ENCODE measurements around the gene ZNF444. TPM values are rescaled to one million over a fixed set of nuclear protein-coding genes. Genes with fewer than 3 reads are reported as not detected.

The ZNF444 gene
- total RNA-seq, 1 experiment from 2014 or later: 31.7 TPM

DNA sequence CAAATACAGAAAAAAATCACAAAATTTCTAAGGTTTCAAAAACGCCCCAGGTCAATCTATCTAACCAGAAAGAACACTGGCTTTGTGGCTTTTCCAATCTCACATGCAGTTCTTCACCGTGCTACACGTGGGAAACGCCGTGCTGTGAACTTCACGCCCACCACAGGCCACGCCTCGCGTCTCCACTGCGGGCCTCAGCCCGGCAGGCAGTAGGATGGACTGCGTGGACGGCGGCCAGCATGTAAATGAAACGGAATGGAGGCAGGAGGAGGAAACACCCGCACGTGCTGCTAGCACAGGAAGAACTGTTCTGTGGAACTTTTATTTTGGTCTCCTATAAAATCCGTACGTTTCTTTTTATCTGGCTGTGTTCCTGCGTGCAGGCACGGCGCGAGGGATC lies 43.8 kb upstream of the ZNF444 start (continued):
- TF ChIP-seq TCF7L2 (IDR thresholded peaks at IDR 0.05; ENCODE audit: borderline replicate concordance, extremely low read depth, insufficient read depth, insufficient read length) (no peak), SRF (IDR thresholded peaks at IDR 0.05; ENCODE audit: low read depth) (no peak), YY1 (IDR thresholded peaks at IDR 0.05; ENCODE audit: extremely low read depth, insufficient replicate concordance, low read depth, low read length) (no peak), POLR2A (IDR thresholded peaks at IDR 0.05; ENCODE audit: borderline replicate concordance, extremely low read depth, insufficient read depth, insufficient read length) (no peak), RAD21 (IDR thresholded peaks at IDR 0.05; ENCODE audit: low read depth) (no peak), CBX3 (IDR thresholded peaks at IDR 0.05; ENCODE audit: low read depth) (no peak), JUND (IDR thresholded peaks at IDR 0.05) (no peak), EGR1 (IDR thresholded peaks at IDR 0.05; ENCODE audit: low read depth) (no peak), EZH2phosphoT487 (IDR thresholded peaks at IDR 0.05; ENCODE audit: borderline replicate concordance) (no peak), ZFX (IDR thresholded peaks at IDR 0.05) (no peak)
- TF ChIP-seq, protein P1, sequence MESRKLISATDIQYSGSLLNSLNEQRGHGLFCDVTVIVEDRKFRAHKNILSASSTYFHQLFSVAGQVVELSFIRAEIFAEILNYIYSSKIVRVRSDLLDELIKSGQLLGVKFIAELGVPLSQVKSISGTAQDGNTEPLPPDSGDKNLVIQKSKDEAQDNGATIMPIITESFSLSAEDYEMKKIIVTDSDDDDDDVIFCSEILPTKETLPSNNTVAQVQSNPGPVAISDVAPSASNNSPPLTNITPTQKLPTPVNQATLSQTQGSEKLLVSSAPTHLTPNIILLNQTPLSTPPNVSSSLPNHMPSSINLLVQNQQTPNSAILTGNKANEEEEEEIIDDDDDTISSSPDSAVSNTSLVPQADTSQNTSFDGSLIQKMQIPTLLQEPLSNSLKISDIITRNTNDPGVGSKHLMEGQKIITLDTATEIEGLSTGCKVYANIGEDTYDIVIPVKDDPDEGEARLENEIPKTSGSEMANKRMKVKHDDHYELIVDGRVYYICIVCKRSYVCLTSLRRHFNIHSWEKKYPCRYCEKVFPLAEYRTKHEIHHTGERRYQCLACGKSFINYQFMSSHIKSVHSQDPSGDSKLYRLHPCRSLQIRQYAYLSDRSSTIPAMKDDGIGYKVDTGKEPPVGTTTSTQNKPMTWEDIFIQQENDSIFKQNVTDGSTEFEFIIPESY (IDR thresholded peaks at IDR 0.05; ENCODE audit: extremely low read depth, insufficient replicate concordance, low read length): no peak

DNA sequence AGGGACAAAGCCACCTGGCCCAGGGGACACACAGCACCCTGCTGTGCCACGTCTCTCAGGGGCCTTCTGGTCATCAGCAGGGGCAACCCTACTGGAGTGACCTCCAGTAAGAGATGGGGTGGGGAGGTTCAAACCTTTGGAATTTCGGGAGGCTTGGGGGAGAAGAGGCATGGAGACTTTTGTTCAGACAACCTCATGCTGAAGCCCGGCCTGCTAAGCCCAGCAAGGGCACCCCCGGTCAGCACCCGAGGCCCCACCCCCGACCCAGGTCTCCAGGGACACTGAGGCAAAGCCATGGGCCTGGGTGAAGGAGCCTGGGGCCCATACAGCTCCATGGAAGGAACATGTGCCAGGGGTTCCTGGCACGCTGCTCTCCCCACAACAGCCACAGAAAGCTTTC lies 43.3 kb upstream of the ZNF444 start:
- H2AFZ ChIP-seq (ENCODE audit: low read depth, low read length, poor library complexity, severe bottlenecking): no peak overlapping the region
- no peak overlapping the region for H3K4me2 ChIP-seq (ENCODE audit: low read length)
- no peak overlapping the region for H3K4me3 ChIP-seq (replicated peaks in 1 of 2; ENCODE audit: low read depth in 1 of 2, low read length in 2 of 2)
- no peaks in the 10 kb centered on the region for H3K4me1 ChIP-seq (ENCODE audit: control insufficient read depth in 1 of 2, insufficient read depth in 2 of 2, low read length in 2 of 2)
- ChIA-PET POLR2A (no interaction called here), RAD21 (ENCODE audit: low non-redundant PET in 1 of 2, low total read pairs in 2 of 2, uncharacterized antibody in 2 of 2, unreplicated experiment in 2 of 2) (no interaction called here), CTCF (no interaction called here)
- H3K27ac ChIP-seq (ENCODE audit: low read depth, low read length): no peak overlapping the region
- intact Hi-C loops (cut with micrococcal nuclease): no loop called here
- BruUV-seq (replicated peaks): no TSS peak
- H3K9me2 ChIP-seq (ENCODE audit: insufficient read depth): no peaks in the 10 kb centered on the region
- no peaks in the 10 kb centered on the region for H3K9me3 ChIP-seq (ENCODE audit: control insufficient read depth in 1 of 2, insufficient read depth in 1 of 2, low read depth in 1 of 2, low read length in 2 of 2)
- peaks cover 82% of the 10 kb centered on the region for H3K79me2 ChIP-seq (ENCODE audit: insufficient read depth, low read length)
- no peaks in the 10 kb centered on the region for H3K27me3 ChIP-seq (ENCODE audit: insufficient read depth, low read length)
- no peak overlapping the region for H3K9ac ChIP-seq (ENCODE audit: low read length)
- DNase-seq (ENCODE audit: low read depth, low spot score) (no peak), ATAC-seq (no peak)
- peaks cover 5 to 13% of the 10 kb centered on the region in 2 experiments; a peak in 3 of 4 replicates for H3K36me3 ChIP-seq (ENCODE audit: control insufficient read depth in 1 of 2, insufficient read depth in 2 of 2, low read length in 2 of 2)
- no peaks in the 10 kb centered on the region for H4K20me1 ChIP-seq (ENCODE audit: insufficient read depth)
- no peak for TF ChIP-seq SP1 (IDR thresholded peaks at IDR 0.05; ENCODE audit: low read depth)
- no peak for TF ChIP-seq FOSL1 (IDR thresholded peaks at IDR 0.05; ENCODE audit: low read depth)
- TF ChIP-seq ELF1 (IDR thresholded peaks at IDR 0.05; ENCODE audit: borderline replicate concordance, low read depth): no peak
- TF ChIP-seq, protein P1 (IDR thresholded peaks at IDR 0.05; ENCODE audit: extremely low read depth, insufficient replicate concordance, low read length): no peak
- TF ChIP-seq, protein P2, sequence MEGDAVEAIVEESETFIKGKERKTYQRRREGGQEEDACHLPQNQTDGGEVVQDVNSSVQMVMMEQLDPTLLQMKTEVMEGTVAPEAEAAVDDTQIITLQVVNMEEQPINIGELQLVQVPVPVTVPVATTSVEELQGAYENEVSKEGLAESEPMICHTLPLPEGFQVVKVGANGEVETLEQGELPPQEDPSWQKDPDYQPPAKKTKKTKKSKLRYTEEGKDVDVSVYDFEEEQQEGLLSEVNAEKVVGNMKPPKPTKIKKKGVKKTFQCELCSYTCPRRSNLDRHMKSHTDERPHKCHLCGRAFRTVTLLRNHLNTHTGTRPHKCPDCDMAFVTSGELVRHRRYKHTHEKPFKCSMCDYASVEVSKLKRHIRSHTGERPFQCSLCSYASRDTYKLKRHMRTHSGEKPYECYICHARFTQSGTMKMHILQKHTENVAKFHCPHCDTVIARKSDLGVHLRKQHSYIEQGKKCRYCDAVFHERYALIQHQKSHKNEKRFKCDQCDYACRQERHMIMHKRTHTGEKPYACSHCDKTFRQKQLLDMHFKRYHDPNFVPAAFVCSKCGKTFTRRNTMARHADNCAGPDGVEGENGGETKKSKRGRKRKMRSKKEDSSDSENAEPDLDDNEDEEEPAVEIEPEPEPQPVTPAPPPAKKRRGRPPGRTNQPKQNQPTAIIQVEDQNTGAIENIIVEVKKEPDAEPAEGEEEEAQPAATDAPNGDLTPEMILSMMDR (IDR thresholded peaks at IDR 0.05 in 2 of 3, conservative IDR thresholded peaks at IDR 0.05 in 1 of 3; ENCODE audit: borderline replicate concordance in 1 of 3, insufficient read depth in 1 of 3, low read depth in 2 of 3, low read length in 2 of 3): no peak
- no peak for TF ChIP-seq YY1 (IDR thresholded peaks at IDR 0.05; ENCODE audit: extremely low read depth, insufficient replicate concordance, low read depth, low read length)
- no peak for TF ChIP-seq CEBPB (IDR thresholded peaks at IDR 0.05; ENCODE audit: low read depth)
- TF ChIP-seq, protein P3, sequence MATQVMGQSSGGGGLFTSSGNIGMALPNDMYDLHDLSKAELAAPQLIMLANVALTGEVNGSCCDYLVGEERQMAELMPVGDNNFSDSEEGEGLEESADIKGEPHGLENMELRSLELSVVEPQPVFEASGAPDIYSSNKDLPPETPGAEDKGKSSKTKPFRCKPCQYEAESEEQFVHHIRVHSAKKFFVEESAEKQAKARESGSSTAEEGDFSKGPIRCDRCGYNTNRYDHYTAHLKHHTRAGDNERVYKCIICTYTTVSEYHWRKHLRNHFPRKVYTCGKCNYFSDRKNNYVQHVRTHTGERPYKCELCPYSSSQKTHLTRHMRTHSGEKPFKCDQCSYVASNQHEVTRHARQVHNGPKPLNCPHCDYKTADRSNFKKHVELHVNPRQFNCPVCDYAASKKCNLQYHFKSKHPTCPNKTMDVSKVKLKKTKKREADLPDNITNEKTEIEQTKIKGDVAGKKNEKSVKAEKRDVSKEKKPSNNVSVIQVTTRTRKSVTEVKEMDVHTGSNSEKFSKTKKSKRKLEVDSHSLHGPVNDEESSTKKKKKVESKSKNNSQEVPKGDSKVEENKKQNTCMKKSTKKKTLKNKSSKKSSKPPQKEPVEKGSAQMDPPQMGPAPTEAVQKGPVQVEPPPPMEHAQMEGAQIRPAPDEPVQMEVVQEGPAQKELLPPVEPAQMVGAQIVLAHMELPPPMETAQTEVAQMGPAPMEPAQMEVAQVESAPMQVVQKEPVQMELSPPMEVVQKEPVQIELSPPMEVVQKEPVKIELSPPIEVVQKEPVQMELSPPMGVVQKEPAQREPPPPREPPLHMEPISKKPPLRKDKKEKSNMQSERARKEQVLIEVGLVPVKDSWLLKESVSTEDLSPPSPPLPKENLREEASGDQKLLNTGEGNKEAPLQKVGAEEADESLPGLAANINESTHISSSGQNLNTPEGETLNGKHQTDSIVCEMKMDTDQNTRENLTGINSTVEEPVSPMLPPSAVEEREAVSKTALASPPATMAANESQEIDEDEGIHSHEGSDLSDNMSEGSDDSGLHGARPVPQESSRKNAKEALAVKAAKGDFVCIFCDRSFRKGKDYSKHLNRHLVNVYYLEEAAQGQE (IDR thresholded peaks at IDR 0.05; ENCODE audit: low read depth): no peak
- TF ChIP-seq RAD21 (IDR thresholded peaks at IDR 0.05; ENCODE audit: low read depth): no peak
